NCI-H2196 treated with DMSO at 0.1 percent for 48 hours (cell line): ENCODE measurements around the gene CYBRD1.
"Not testable (repeated sequence)": the region's sequence is repeated elsewhere in the genome, so short reads cannot be mapped to it uniquely, and the experiment has no call there.

Experiments
- DNase-seq: peaks from one replicate; lab custom pipeline; 2025; ENCODE audit not compliant: unreplicated experiment; lab: John Stamatoyannopoulos, UW

The CYBRD1 gene, protein sequence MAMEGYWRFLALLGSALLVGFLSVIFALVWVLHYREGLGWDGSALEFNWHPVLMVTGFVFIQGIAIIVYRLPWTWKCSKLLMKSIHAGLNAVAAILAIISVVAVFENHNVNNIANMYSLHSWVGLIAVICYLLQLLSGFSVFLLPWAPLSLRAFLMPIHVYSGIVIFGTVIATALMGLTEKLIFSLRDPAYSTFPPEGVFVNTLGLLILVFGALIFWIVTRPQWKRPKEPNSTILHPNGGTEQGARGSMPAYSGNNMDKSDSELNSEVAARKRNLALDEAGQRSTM

DNA sequence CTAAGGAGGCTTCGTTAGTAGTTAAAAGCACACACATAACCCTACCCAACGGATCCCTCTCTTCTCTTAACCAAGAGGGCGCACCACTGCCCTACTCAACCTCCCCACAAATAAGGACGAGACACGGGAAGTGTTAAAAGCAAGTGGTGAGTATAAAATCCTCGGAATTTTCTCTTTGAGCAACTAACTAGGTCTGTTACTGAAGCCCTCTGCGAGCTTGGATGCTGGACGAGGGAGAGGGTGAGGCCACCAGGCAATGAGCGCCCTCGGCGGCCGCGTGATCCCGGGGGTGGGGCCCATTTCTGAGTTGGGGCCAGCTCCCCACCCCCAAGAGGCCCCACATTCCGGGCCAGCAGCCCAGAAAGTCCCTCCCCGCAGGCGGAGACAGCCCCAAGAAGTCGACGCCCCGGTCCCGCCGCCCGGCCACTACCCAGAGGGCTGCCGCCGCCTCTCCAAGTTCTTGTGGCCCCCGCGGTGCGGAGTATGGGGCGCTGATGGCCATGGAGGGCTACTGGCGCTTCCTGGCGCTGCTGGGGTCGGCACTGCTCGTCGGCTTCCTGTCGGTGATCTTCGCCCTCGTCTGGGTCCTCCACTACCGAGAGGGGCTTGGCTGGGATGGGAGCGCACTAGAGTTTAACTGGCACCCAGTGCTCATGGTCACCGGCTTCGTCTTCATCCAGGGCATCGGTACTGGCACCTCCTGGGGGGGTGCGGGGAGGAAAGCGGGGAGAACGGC is at the start of gene CYBRD1:
TSS of gene CYBRD1 (plus strand) at position 423 of the 736 bp plus-strand sequence. CDS start at position 495, 72 bp downstream.
- DNase-seq, result no peak

DNA sequence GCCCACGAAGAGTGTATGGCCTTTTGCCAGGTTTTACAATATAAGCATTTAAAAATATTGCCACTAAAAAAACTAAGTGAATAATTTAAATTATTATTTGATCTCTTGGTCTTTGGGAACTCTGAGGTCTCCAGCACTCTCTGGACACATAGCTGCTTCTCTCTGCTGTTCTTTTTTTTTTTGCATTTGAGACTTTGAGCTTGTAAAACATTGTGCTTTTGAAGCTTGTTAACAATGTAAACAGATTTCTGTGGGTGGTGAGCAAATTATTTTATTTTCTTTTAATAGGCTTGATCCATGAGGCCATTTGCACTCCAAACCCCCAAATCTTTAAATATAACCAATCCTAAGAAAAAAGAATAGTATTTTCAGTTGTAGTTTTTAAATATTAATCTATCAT is 46.3 kb upstream of the CYBRD1 start:
- no peak for DNase-seq

- DNase-seq, result no peak
These were observed 43.9 kb upstream of the CYBRD1 start for GRCh38 chr2:171478345-171478744.

DNA sequence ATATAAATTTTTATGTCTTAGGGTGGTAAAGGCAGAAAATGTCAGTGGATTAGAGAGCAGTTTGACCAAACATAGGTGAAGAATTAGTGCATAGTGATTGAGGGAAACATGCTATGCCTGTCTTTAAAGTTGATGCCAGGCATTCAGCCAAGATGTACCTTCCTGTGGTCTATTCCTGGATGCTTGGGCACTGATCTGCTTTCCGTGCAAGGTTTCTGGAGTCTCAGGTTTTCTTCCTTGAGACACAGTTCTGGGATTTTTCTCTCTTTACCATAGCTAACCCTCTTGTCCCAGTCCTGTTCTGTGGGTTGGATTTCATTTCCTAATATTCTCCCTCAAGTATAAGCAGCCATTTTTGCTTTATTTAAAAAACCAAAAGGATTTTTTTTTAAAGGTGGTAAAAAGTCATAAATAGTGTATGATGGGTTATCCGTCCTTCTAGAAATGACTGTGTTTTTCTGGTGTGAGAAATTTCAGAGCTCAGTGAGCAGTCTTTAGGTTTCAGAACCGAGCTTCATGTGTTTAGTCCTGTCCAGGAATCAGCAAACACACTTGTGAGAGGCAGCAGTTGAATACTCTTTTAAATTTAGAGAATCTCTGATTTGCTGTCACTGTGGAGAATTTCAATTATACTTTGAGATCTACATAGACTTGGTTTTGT is 43.0 kb upstream of the CYBRD1 start:
- no peak for DNase-seq

DNA sequence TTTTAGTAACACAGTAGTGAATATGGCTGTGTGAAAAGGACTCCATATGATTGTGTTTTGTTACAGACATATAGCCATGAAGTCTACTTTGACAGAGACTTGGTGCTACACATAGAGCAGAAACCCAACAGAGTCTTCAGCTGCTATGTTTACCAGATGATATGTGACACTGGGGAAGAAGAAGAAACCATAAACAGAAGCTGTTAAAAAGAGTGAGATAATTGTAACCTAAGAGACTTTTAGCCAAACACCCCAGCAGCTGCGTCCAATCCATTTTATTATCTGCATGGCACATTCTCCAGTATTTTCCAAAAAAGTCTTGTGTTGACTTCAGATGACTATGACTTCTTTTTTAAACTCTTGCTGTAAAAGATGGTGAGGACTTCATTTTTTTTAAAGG is 41.4 kb upstream of the CYBRD1 start:
- no peak for DNase-seq

DNA sequence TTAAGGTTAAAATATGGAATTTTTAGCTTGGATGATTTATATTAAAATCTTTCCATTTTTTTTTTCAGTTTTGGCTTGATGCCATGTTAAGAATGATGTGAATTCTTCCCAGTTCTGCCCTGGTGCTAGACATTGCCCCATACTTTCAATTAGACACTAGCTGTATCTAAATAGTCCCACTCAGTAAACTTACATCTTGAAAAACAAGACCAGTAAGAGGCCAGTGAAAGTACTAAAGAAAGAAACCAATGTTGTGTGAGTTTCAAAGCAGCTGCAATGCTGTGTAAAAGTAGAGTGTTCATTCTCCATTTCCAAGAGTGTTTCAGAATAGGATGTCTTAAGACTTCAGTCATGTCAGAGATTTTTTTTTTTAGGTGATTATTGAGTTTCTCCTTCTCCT is 40.0 kb upstream of the CYBRD1 start:
- DNase-seq, result no peak

DNA sequence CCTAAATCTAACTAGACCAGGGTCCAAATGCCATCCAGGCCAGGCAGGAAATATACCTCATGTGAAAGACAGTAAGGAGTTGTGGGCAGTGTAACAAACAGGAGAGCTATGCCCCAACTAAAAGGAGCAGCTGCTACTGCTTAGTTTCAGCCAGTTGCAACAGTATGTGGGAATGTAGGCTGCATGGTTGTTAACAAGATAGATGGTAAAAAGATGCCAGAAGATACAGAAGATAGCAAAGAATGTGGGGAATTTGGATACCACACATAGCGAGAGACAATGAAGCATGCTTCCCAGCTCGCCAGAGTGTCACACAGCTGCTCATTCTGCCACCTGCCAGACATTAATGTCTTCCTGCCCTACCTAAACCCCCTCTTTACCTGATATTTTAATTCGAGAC is 39.4 kb upstream of the CYBRD1 start:
- DNase-seq, result no peak

GRCh38 chr2:171483793-171484192 is 38.5 kb upstream of the CYBRD1 start:
- DNase-seq, result no peak

DNA sequence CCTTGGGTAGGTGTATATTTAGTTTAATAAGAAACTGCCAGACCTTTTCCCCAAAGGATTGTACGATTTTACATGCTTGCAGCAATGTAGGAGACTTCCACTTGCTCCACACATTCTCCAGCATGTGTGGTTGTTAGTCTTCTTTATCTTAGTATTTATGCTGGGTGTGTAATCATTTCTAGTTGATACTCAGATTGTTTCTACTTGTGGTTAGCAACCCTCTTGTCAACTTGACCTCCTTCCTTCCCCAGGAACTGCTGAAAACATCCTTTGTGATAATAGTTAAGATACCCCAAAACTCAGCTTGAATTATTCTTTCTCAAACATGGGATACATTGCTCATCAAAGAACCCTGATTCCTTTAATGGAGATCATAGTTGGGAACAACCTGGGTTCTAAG is 37.2 kb upstream of the CYBRD1 start:
- DNase-seq, result no peak

DNA sequence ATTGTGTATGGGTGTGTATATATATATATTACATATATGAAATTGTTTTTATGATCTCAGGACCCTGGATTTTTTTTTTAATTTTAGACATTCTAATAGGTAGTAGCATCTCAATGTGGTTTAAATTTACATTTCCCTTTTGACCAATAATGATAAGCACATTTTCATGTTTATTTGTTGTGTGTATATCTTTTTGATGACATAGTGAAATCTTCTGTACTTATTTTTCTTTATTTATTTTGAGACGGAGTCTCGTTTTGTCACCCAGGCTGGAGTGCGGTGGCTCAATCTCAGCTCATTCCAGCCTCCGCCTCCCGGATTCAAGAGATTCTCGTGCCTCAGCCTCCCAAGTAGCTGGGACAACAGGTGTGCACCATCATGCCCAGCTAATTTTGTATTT is 35.1 kb upstream of the CYBRD1 start:
- no peak for DNase-seq

GRCh38 chr2:171487803-171488259 is 34.4 kb upstream of the CYBRD1 start:
- no peak for DNase-seq

DNA sequence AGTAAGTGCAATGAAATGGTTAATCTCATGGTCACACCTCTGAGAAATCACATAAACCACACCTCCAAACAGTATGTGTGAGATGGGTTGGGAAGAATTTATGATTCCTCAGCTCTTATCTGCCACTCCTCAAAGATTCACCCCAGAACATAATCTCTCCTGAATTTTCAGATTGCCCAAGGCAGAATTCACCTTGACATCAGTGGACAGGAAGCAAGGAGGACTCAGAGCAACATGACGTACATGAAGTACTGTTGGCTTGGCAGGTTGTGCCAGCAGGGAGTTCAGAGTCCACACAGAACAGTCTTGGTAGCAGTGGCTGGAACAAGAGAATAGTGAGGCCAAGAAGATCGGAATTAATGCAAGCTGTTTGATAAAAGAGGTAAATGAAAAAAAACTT is 31.7 kb upstream of the CYBRD1 start:
- DNase-seq, result no peak

DNA sequence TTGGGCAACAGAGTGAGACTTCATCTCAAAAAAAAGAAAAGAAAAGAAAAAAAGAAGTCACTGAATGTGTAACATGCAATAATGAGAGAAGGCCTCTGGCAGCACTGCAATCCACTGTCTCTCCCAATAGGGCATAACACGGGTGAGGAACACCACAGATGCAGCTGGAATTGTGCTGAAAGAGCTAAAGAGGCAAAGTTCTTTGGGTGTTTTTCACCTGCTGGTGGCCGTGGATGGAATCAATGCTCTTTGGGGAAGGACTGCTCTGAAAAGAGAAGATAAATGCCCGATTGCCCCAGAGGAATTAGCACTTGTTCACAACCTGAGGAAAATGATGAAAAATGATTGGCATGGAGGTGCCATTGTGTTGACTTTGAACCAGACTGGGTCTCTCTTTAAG is 31.0 kb upstream of the CYBRD1 start:
- DNase-seq, result no peak

DNA sequence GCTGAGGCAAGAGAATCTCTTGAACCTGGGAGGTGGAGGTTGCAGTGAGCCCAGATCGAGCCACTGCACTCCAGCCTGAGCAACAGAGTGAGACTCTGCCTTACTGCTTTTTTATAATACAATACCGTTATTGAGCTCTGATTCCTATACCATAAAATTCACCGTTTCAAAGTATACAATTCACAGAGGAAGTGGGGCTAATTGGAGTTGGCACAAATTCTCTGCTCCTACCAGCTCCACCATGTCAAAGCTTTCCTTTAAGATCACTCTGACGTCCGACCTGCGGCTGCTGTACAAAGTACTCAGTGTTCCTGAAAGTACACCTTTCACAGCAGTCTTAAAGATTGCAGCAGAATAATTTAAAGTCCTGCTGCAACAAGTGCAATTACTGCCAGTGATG is 29.6 kb upstream of the CYBRD1 start:
- no peak for DNase-seq

GRCh38 chr2:171497664-171498063 is 24.6 kb upstream of the CYBRD1 start:
- DNase-seq, result not testable (repeated sequence)

- DNase-seq, result no peak
These were observed 16.9 kb upstream of the CYBRD1 start for GRCh38 chr2:171505374-171505773.

DNA sequence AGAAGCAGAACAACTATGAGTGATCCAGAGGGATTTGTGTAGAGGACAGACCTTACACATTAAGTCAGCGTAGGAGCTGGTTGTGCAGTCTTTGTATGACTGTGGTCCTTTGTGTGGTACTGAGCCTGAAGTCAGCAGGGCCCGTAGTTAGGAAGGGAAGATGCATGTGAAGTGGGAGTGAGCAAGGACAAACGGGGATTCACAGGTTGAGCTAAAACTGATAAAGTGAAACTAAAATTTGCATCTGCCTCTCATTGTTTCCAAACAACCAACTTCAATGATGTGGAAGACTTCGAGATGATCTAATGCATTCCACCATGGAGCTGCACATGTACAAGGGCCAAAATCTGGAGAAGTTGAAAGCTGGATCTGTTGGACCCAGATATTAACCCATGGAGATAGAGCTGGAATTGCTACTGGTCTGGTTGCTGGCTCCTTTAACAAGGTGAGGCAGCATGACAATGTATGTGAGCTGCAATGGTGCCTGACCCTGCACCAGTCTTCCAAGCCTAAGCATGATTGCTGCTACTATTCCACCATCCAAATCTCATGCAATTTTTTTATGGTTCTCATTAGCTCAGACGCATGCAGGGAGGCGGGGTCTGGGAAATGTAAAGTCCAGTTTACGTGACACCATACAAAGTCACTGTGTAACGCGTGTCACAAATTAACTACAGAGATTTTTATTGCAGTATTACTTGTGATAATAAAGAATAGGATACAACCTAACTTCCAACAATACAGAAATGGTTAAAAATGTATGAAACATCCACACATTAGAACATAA is 12.1 kb upstream of the CYBRD1 start:
- DNase-seq, result no peak

DNA sequence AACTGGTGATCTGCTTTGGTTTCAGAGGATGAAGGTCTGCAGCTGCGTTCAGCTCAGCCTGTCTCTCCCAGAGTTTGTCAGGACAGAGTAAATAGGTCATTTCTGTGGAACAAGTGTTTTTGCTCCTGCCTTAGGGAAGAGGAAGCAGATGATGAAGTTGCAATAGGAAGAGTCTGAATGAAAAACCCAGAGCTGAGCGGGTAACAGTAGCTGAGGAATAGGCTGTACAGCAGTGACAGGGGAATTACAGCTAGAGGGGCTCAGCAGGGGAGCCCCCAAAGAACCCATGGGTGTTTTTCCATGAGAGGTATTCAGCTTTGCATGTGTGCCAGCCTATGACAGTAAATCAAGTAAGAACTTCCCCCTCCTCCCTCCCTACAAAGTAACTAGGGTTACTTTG is 10.3 kb upstream of the CYBRD1 start:
- DNase-seq, result no peak

DNA sequence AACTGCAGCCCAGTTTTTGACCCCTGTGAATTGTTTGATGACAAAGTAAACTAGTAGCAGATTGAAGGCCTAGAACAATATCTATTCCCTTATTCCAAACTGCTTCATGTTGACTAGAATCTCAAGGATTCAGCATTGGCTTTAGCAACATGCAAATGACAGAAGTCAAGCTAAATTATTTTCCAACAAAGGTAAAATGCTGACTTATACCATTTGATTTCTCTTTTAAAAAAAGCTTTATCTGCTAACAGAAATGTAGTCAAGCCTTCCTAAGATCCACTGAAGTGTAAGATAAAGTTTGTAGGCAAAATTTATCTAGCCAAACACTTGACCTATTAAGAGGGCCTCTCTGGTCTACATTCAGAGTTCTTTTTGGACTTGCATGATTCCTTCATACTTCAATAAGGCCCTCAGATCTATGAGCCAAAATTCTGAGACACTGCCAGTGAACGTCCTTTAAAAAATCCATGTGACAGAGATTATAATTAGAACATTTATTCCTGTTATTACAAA is 9.5 kb upstream of the CYBRD1 start:
- no peak for DNase-seq

- DNase-seq, result no peak
These were observed 8.5 kb upstream of the CYBRD1 start for GRCh38 chr2:171513719-171514160.
